H9 (cell line): ENCODE results near the gene IQCF2. TPM values are rescaled to one million over a fixed set of nuclear protein-coding genes. Genes with fewer than 3 reads are reported as not detected.

Experiments
- DNase-seq: peaks from one replicate; pipeline ENCODE4 v3.0.0-alpha.2; 2017
- H2AFZ ChIP-seq: one replicate; pipeline ENCODE4 v1.6.1; 2013; ENCODE audit warnings: mild to moderate bottlenecking, low read length, control low read depth, moderate library complexity
- H2AK5ac ChIP-seq: 2 replicates; pipeline ENCODE4 v1.6.1; 2013; ENCODE audit warnings: low read length, control low read depth, mixed read lengths; ENCODE audit not compliant: insufficient read length
- H2BK120ac ChIP-seq: one replicate; pipeline ENCODE4 v1.6.1; 2013; ENCODE audit warnings: low read depth, mild to moderate bottlenecking, low read length, control low read depth, inconsistent platforms; ENCODE audit not compliant: poor library complexity, severe bottlenecking
- H2BK12ac ChIP-seq: 2 replicates; pipeline ENCODE4 v1.6.1; 2013; ENCODE audit warnings: low read length, control low read depth, mixed read lengths, low read depth; ENCODE audit not compliant: insufficient read length
- H2BK15ac ChIP-seq: 2 replicates; pipeline ENCODE4 v1.6.1; 2013; ENCODE audit warnings: low read depth, low read length, control low read depth
- H2BK20ac ChIP-seq: one replicate; pipeline ENCODE4 v1.6.1; 2013; ENCODE audit warnings: low read depth, mild to moderate bottlenecking, low read length, control low read depth, inconsistent platforms; ENCODE audit not compliant: poor library complexity, severe bottlenecking
- H2BK5ac ChIP-seq: 2 replicates; pipeline ENCODE4 v1.6.1; 2013; ENCODE audit warnings: low read length, control low read depth, mixed read lengths; ENCODE audit not compliant: insufficient read length
- H3K14ac ChIP-seq: 2 replicates; pipeline ENCODE4 v1.6.1; 2013; ENCODE audit warnings: low read length, control low read depth; ENCODE audit not compliant: insufficient read depth
- H3K18ac ChIP-seq: 2 replicates; pipeline ENCODE4 v1.6.1; 2013; ENCODE audit warnings: low read depth, mild to moderate bottlenecking, mixed read lengths, low read length, control low read depth; ENCODE audit not compliant: insufficient read length
- H3K23ac ChIP-seq: 2 replicates; pipeline ENCODE4 v1.6.1; 2013; ENCODE audit warnings: low read length, control low read depth, mixed read lengths, low read depth; ENCODE audit not compliant: insufficient read length
- H3K23me2 ChIP-seq: 2 replicates; pipeline ENCODE4 v1.6.1; 2013; ENCODE audit warnings: low read depth, mild to moderate bottlenecking, mixed read lengths, low read length, control low read depth; ENCODE audit not compliant: insufficient read length, poor library complexity, severe bottlenecking
- H3K27ac ChIP-seq: 2 replicates; pipeline ENCODE4 v1.5.1; 2013; ENCODE audit warnings: low read length, control low read depth, mixed read lengths, low read depth; ENCODE audit not compliant: insufficient read length
- H3K27me3 ChIP-seq: 2 replicates; pipeline ENCODE4 v1.6.1; 2013; ENCODE audit warnings: low read length, control low read depth, inconsistent platforms; ENCODE audit not compliant: insufficient read depth
- H3K4ac ChIP-seq: 2 replicates; pipeline ENCODE4 v1.6.1; 2013; ENCODE audit warnings: low read depth, mild to moderate bottlenecking, control low read depth, inconsistent platforms, low read length, moderate library complexity
- H3K4me1 ChIP-seq: 2 replicates; pipeline ENCODE4 v1.6.1; 2013; ENCODE audit warnings: low read length, control low read depth, inconsistent platforms; ENCODE audit not compliant: insufficient read depth
- H3K4me2 ChIP-seq: 2 replicates; pipeline ENCODE4 v1.6.1; 2013; ENCODE audit warnings: low read length, control low read depth, mixed read lengths; ENCODE audit not compliant: insufficient read length, insufficient read depth
- H3K56ac ChIP-seq: 2 replicates; pipeline ENCODE4 v1.6.1; 2013; ENCODE audit warnings: low read depth, mild to moderate bottlenecking, mixed read lengths, low read length, control low read depth; ENCODE audit not compliant: insufficient read length
- H3K79me1 ChIP-seq: 2 replicates; pipeline ENCODE4 v1.6.1; 2013; ENCODE audit warnings: low read depth, mild to moderate bottlenecking, moderate library complexity, low read length, control low read depth, inconsistent platforms; ENCODE audit not compliant: insufficient read depth, poor library complexity, severe bottlenecking
- H3K79me2 ChIP-seq: 2 replicates; pipeline ENCODE4 v1.6.1; 2013; ENCODE audit warnings: low read length, control low read depth, inconsistent platforms; ENCODE audit not compliant: insufficient read depth
- H3K9ac ChIP-seq: 2 replicates; pipeline ENCODE4 v1.6.1; 2013; ENCODE audit warnings: low read length, control low read depth, mixed read lengths; ENCODE audit not compliant: insufficient read length; ENCODE audit errors: extremely low read depth
- H3K9me3 ChIP-seq: one replicate; pipeline ENCODE4 v1.6.1; 2013; ENCODE audit warnings: low read depth, low read length, inconsistent platforms; ENCODE audit not compliant: control insufficient read depth
- H3T11ph ChIP-seq: one replicate; pipeline ENCODE4 v1.6.1; 2013; ENCODE audit warnings: mild to moderate bottlenecking, low read length, control low read depth, inconsistent platforms
- H4K20me1 ChIP-seq: one replicate; pipeline ENCODE4 v1.6.1; 2013; ENCODE audit not compliant: control insufficient read depth, insufficient read length, insufficient read depth
- H4K5ac ChIP-seq: 2 replicates; pipeline ENCODE4 v1.6.1; 2013; ENCODE audit warnings: low read depth, mild to moderate bottlenecking, mixed read lengths, low read length, control low read depth; ENCODE audit not compliant: insufficient read length
- H4K8ac ChIP-seq: replicated peaks from 2 replicates; pipeline ENCODE4 v1.6.1; 2013; ENCODE audit warnings: low read length, control low read depth, mixed read lengths, low read depth; ENCODE audit not compliant: insufficient read length
- H4K91ac ChIP-seq: 2 replicates; pipeline ENCODE4 v1.6.1; 2013; ENCODE audit warnings: low read depth, mild to moderate bottlenecking, moderate library complexity, mixed read lengths, low read length, control low read depth; ENCODE audit not compliant: insufficient read length
- H3K27ac Mint-ChIP-seq, 3 experiments: 2 replicates in 2 of 3; 3 replicates in 1 of 3; pipeline ENCODE4 v1.8.0; 2020 to 2021; ENCODE audit warnings: mixed read lengths in 3 of 3, mild to moderate bottlenecking in 1 of 3, moderate library complexity in 1 of 3
- H3K27me3 Mint-ChIP-seq: 2 replicates; pipeline ENCODE4 v1.8.0; 2021; ENCODE audit warnings: low read depth, mild to moderate bottlenecking, moderate library complexity, mixed read lengths
- H3K36me3 Mint-ChIP-seq, 3 experiments: 2 replicates in 2 of 3; 3 replicates in 1 of 3; pipeline ENCODE4 v1.8.0; 2020 to 2021; ENCODE audit warnings: low read depth in 3 of 3, mixed read lengths in 3 of 3; ENCODE audit not compliant: insufficient read depth in 1 of 3
- H3K4me1 Mint-ChIP-seq, 2 experiments: 2 replicates each; pipeline ENCODE4 v1.8.0; 2020; ENCODE audit warnings: mixed read lengths in 2 of 2
- H3K4me3 Mint-ChIP-seq, 2 experiments: 2 replicates in 1 of 2; 3 replicates in 1 of 2; pipeline ENCODE4 v1.8.0; 2020 to 2021; ENCODE audit warnings: mild to moderate bottlenecking in 2 of 2, mixed read lengths in 2 of 2, moderate library complexity in 1 of 2
- H3K9me3 Mint-ChIP-seq, 2 experiments: 2 replicates in 1 of 2; 3 replicates in 1 of 2; pipeline ENCODE4 v1.8.0; 2020; ENCODE audit warnings: mild to moderate bottlenecking in 2 of 2, mixed read lengths in 2 of 2, moderate library complexity in 1 of 2
- WGBS: extraction: QIAGEN DNeasy Blood & Tissue Kit; methylation state at CpG from one replicate; pipeline ENCODE4 v1.1.7; 2013; ENCODE audit warnings: missing lambda C conversion rate, low lambda C conversion rate, mixed read lengths; ENCODE audit not compliant: insufficient read length; ENCODE audit errors: extremely low coverage; 5-methylcytosine and 5-hydroxymethylcytosine counted together
- total RNA-seq: library from RNA; stranded (reverse); gene quantifications from 2 replicates; pipeline ENCODE4 v1.2.1, GENCODE V29; 2021
- TF ChIP-seq, protein P1 (sequence below): fragments of 200-600 bp; sonication (generic); conservative IDR thresholded peaks from 3 replicates; pipeline ENCODE4 v1.8.0; 2021; ENCODE audit warnings: antibody characterized with exemption, mild to moderate bottlenecking

Gene IQCF2
- total RNA-seq, 1 experiment from 2014 or later = not detected

DNA sequence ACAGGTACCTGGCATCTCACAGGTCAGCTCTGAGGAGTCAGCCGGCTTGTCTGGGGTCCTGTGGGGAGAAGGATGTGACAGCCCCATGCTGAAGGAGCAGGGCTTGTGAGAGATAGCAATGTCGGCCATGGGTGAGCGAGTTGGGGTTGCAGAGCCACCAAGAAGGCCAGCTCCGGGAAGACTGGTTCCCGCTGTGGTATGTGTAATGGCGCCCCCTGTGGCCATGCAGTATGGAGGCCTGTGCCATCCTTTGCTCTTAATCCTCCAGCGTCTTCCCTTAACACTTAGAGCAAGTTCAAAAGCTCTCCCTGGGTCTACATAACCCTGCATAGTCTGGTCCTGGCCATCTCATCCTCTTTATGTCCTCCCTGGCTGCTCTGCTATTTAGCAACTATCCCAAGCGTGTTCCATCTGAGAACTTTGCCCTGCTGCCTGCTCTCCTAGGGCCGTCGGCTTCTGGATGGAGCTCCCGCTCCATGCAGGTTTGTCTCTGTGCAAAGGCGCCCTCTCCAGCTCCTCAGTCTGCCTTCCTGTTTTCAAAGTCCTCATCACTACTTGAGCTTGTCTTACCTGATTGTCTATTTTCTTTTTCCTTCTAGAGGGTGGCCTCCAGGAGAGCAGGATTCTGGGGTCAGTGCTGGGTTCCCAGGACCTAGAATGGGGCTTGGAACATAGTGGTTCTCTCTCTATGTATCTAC lies 41.6 kb upstream of the IQCF2 start:
- Histone ChIP-seq H3K27ac (no peak overlapping the region), H3K4me1 (no peaks in the 10 kb centered on the region), H3K27me3 (no peaks in the 10 kb centered on the region), H3K79me2 (no peaks in the 10 kb centered on the region), H2AFZ (no peak overlapping the region), H2BK20ac (no peak overlapping the region), H2BK12ac (no peak overlapping the region), H3T11ph (no peak overlapping the region), H2AK5ac (no peak overlapping the region), H2BK15ac (no peak overlapping the region), H3K18ac (no peak overlapping the region), H2BK120ac (no peak overlapping the region), H4K5ac (no peak overlapping the region), H2BK5ac (no peak overlapping the region), H3K4me2 (no peak overlapping the region), H3K23me2 (no peaks in the 10 kb centered on the region), H3K23ac (no peak overlapping the region), H4K8ac (no peak overlapping the region), H3K79me1 (no peaks in the 10 kb centered on the region), H3K14ac (no peak overlapping the region), H4K91ac (no peak overlapping the region), H3K9ac (no peak overlapping the region), H3K4ac (no peak overlapping the region), H3K56ac (no peak overlapping the region), H4K20me1 (no peaks in the 10 kb centered on the region), H3K9me3 (no peaks in the 10 kb centered on the region)
- no CpG with 5 or more reads among the region's 12 CpGs for WGBS
- H3K9me3 Mint-ChIP-seq = peaks cover 3 to 9% of the 10 kb centered on the region in 2 experiments
- H3K4me1 Mint-ChIP-seq = peaks cover 8 to 9% of the 10 kb centered on the region in 2 experiments
- DNase-seq = peak; percentile 85
- peaks cover 0 to 5% (median 0%) of the 10 kb centered on the region in 3 experiments; a peak in 2 of 7 replicates for H3K36me3 Mint-ChIP-seq
- no peak overlapping the region for H3K4me3 Mint-ChIP-seq
- TF ChIP-seq, protein P1, sequence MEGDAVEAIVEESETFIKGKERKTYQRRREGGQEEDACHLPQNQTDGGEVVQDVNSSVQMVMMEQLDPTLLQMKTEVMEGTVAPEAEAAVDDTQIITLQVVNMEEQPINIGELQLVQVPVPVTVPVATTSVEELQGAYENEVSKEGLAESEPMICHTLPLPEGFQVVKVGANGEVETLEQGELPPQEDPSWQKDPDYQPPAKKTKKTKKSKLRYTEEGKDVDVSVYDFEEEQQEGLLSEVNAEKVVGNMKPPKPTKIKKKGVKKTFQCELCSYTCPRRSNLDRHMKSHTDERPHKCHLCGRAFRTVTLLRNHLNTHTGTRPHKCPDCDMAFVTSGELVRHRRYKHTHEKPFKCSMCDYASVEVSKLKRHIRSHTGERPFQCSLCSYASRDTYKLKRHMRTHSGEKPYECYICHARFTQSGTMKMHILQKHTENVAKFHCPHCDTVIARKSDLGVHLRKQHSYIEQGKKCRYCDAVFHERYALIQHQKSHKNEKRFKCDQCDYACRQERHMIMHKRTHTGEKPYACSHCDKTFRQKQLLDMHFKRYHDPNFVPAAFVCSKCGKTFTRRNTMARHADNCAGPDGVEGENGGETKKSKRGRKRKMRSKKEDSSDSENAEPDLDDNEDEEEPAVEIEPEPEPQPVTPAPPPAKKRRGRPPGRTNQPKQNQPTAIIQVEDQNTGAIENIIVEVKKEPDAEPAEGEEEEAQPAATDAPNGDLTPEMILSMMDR = peak; percentile 92
- H3K27me3 Mint-ChIP-seq = peaks cover 14% of the 10 kb centered on the region
- H3K27ac Mint-ChIP-seq = no peak overlapping the region
